ENCODE data around the gene COL27A1. TPM values are rescaled to one million over a fixed set of nuclear protein-coding genes. Genes with fewer than 3 reads are reported as not detected.

COL27A1 gene
- total and polyA plus RNA-seq, 2 donors from 2014 or later = 13.6 to 45.6 TPM

GRCh38 chr9:114237781-114238180 lies 82.4 kb downstream of the COL27A1 start:
- H3K4me1 ChIP-seq (ENCODE audit: control insufficient read depth in 2 of 3, insufficient read depth in 2 of 3, low read depth in 1 of 3, low read length in 3 of 3) = peaks cover 0 to 11% (median 0%) of the 10 kb centered on the region in 3 donors
- peaks cover 0 to under 1% (median 0%) of the 10 kb centered on the region in 3 donors for H3K36me3 ChIP-seq (ENCODE audit: control insufficient read depth in 2 of 3, insufficient read depth in 3 of 3, low read length in 3 of 3)
- no peak overlapping the region for H3K27ac ChIP-seq (ENCODE audit: low read depth in 2 of 2, low read length in 2 of 2)
- intact Hi-C loops (cut with DNase I) = no loop called here
- no peak for TF ChIP-seq CTCF (IDR thresholded peaks at IDR 0.05; ENCODE audit: borderline replicate concordance, extremely low read depth, insufficient read depth)
- FAIRE-seq = no peak
- no peak overlapping the region for H3K4me3 ChIP-seq (ENCODE audit: low read length in 3 of 3)
- DNase-seq = no peak
- H3K27me3 ChIP-seq (ENCODE audit: control insufficient read depth, insufficient read depth, low read length) = no peaks in the 10 kb centered on the region
- H3K9me3 ChIP-seq (ENCODE audit: control insufficient read depth in 2 of 3, insufficient read depth in 1 of 3, low read length in 3 of 3) = no peaks in the 10 kb centered on the region
- no peak overlapping the region for H3K9ac ChIP-seq (ENCODE audit: low read length in 3 of 3)

GRCh38 chr9:114238472-114238871 lies 83.1 kb downstream of the COL27A1 start:
- DNase-seq = peak in 1 of 5 donors; percentile 65
- intact Hi-C loops (cut with DNase I) = no loop called here
- FAIRE-seq = no peak

GRCh38 chr9:114238891-114239875 lies 83.8 kb downstream of the COL27A1 start:
- DNase-seq (peak in 2 of 5 donors; percentile 58 to 84), FAIRE-seq (no peak)
- Histone ChIP-seq H3K9me3 (ENCODE audit: control insufficient read depth in 2 of 3, insufficient read depth in 1 of 3, low read length in 3 of 3) (no peaks in the 10 kb centered on the region), H3K4me1 (ENCODE audit: control insufficient read depth in 2 of 3, insufficient read depth in 2 of 3, low read depth in 1 of 3, low read length in 3 of 3) (peaks cover 0 to 11% (median 0%) of the 10 kb centered on the region in 3 donors), H3K27ac (ENCODE audit: low read depth in 2 of 2, low read length in 2 of 2) (peak overlapping the region; percentile 36 to 41), H3K27me3 (ENCODE audit: control insufficient read depth, insufficient read depth, low read length) (no peaks in the 10 kb centered on the region), H3K36me3 (ENCODE audit: control insufficient read depth in 2 of 3, insufficient read depth in 3 of 3, low read length in 3 of 3) (peaks cover 0 to 3% (median 0%) of the 10 kb centered on the region in 3 donors), H3K9ac (ENCODE audit: low read length in 3 of 3) (no peak overlapping the region), H3K4me3 (ENCODE audit: low read length in 3 of 3) (no peak overlapping the region)
- no peak for TF ChIP-seq CTCF (IDR thresholded peaks at IDR 0.05; ENCODE audit: borderline replicate concordance, extremely low read depth, insufficient read depth)
- intact Hi-C loops (cut with DNase I) = no loop called here

More at GRCh38 chr9:114238472-114238871, 83.1 kb downstream of the COL27A1 start:
- Histone ChIP-seq H3K4me3 (ENCODE audit: low read length in 3 of 3) (no peak overlapping the region), H3K4me1 (ENCODE audit: control insufficient read depth in 2 of 3, insufficient read depth in 2 of 3, low read depth in 1 of 3, low read length in 3 of 3) (peaks cover 0 to 11% (median 0%) of the 10 kb centered on the region in 3 donors), H3K9ac (ENCODE audit: low read length in 3 of 3) (no peak overlapping the region), H3K9me3 (ENCODE audit: control insufficient read depth in 2 of 3, insufficient read depth in 1 of 3, low read length in 3 of 3) (no peaks in the 10 kb centered on the region), H3K36me3 (ENCODE audit: control insufficient read depth in 2 of 3, insufficient read depth in 3 of 3, low read length in 3 of 3) (peaks cover 0 to 3% (median 0%) of the 10 kb centered on the region in 3 donors), H3K27ac (ENCODE audit: low read depth in 2 of 2, low read length in 2 of 2) (peak overlapping the region; percentile 36 to 41), H3K27me3 (ENCODE audit: control insufficient read depth, insufficient read depth, low read length) (no peaks in the 10 kb centered on the region)
- TF ChIP-seq CTCF (IDR thresholded peaks at IDR 0.05; ENCODE audit: borderline replicate concordance, extremely low read depth, insufficient read depth) = no peak

Data from kidney (tissue), 14 donors.